ENCODE measurements around the gene FLOT2.

Gene FLOT2

GRCh38 chr17:28918295-28918694, 20.8 kb upstream of the FLOT2 start:
- POLR2A ChIA-PET: no interaction called here
- no peak overlapping the region for H3K4me3 ChIP-seq (ENCODE audit: low read depth, low read length)
- CTCF ChIA-PET: interaction anchor here (0.7 to 5.9 kb wide), 12 partner anchors 8 to 191 kb away, joined by 3 to 81 read pairs (median 4); partner anchors contain the start of genes FLOT2, NEK8 and TLCD1
- no peak for TF ChIP-seq CTCF (IDR thresholded peaks at IDR 0.05; ENCODE audit: insufficient read depth, low read length, missing control alignments)
- no peak for DNase-seq (ENCODE audit: low read depth, low spot score)

GRCh38 chr17:28917465-28917864, 19.9 kb upstream of the FLOT2 start:
- no peak overlapping the region for H3K4me3 ChIP-seq (ENCODE audit: low read depth, low read length)
- no peak for DNase-seq (ENCODE audit: low read depth, low spot score)
- POLR2A ChIA-PET: no interaction called here
- TF ChIP-seq CTCF (IDR thresholded peaks at IDR 0.05; ENCODE audit: insufficient read depth, low read length, missing control alignments): no peak
- CTCF ChIA-PET: interaction anchor here (0.7 to 5.9 kb wide), 16 partner anchors 8 to 194 kb away, joined by 3 to 81 read pairs (median 5); partner anchors contain the start of genes FLOT2, NEK8 and TLCD1

- TF ChIP-seq CTCF (IDR thresholded peaks at IDR 0.05; ENCODE audit: insufficient read depth, low read length, missing control alignments): no peak
- ChIA-PET POLR2A (no interaction called here), CTCF (interaction anchor here (0.7 to 5.9 kb wide), 21 partner anchors 7 to 195 kb away, joined by 3 to 81 read pairs (median 4); partner anchors contain the start of genes FAM222B, FLOT2, NEK8 and TLCD1)
- no peak for DNase-seq (ENCODE audit: low read depth, low spot score)
- H3K4me3 ChIP-seq (ENCODE audit: low read depth, low read length): no peak overlapping the region
Measured at GRCh38 chr17:28917029-28917428, 19.5 kb upstream of the FLOT2 start.

- DNase-seq (ENCODE audit: low read depth, low spot score): no peak
- CTCF ChIA-PET: interaction anchor here (0.7 to 5.9 kb wide), 25 partner anchors 8 to 201 kb away, joined by 3 to 81 read pairs (median 4); partner anchors contain the start of genes DHRS13, FAM222B, FLOT2 and NEK8
- POLR2A ChIA-PET: no interaction called here
- no peak overlapping the region for H3K4me3 ChIP-seq (ENCODE audit: low read depth, low read length)
- TF ChIP-seq CTCF (IDR thresholded peaks at IDR 0.05; ENCODE audit: insufficient read depth, low read length, missing control alignments): peak; percentile 44
Measured at GRCh38 chr17:28916302-28916934, 18.9 kb upstream of the FLOT2 start.

- POLR2A ChIA-PET: no interaction called here
- H3K4me3 ChIP-seq (ENCODE audit: low read depth, low read length): no peak overlapping the region
- DNase-seq (ENCODE audit: low read depth, low spot score): no peak
- TF ChIP-seq CTCF (IDR thresholded peaks at IDR 0.05; ENCODE audit: insufficient read depth, low read length, missing control alignments): no peak
- CTCF ChIA-PET: interaction anchor here (1.5 to 8.9 kb wide), 5 partner anchors 10 to 186 kb away, joined by 5 to 89 read pairs (median 7); partner anchors contain the start of gene DHRS13
Measured at GRCh38 chr17:28912938-28913333, 15.4 kb upstream of the FLOT2 start.

GRCh38 chr17:28912281-28912937, 14.9 kb upstream of the FLOT2 start:
- no peak for DNase-seq (ENCODE audit: low read depth, low spot score)
- no peak overlapping the region for H3K4me3 ChIP-seq (ENCODE audit: low read depth, low read length)
- no peak for TF ChIP-seq CTCF (IDR thresholded peaks at IDR 0.05; ENCODE audit: insufficient read depth, low read length, missing control alignments)
- CTCF ChIA-PET: interaction anchor here (1.3 to 8.9 kb wide), 7 partner anchors 10 to 185 kb away, joined by 4 to 89 read pairs (median 5); partner anchors contain the start of genes DHRS13 and FLOT2
- POLR2A ChIA-PET: no interaction called here
